Esophagus squamous epithelium (tissue), 5 donors: Measurements from ENCODE around the gene SLC23A3. TPM values are rescaled to one million over a fixed set of nuclear protein-coding genes. Genes with fewer than 3 reads are reported as not detected.
A peak's percentile ranks its signal among the peaks of the same experiment; 100 is the strongest.

ENCODE experiments used
- DNase-seq: peaks from one replicate; lab custom pipeline; 2025; lab: John Stamatoyannopoulos, UW
- H3K27ac ChIP-seq, 4 donors: fragments of 200-600 bp; sonication (generic); one replicate each; pipeline ENCODE4 v1.5.1; 2016 to 2019; ENCODE audit warnings: mild to moderate bottlenecking in 1 of 4
- H3K27me3 ChIP-seq, 4 donors: fragments of 200-600 bp; sonication (generic); 1 replicate in 3 of 4; 2 replicates in 1 of 4; pipeline versions ENCODE4 v1.5.1 to v1.6.0; 2017 to 2021; ENCODE audit warnings: antibody characterized with exemption in 1 of 4
- H3K36me3 ChIP-seq, 3 donors: fragments of 200-600 bp; sonication (generic); one replicate each; pipeline ENCODE4 v1.5.1; 2016 to 2019
- H3K4me1 ChIP-seq, 3 donors: fragments of 200-600 bp; sonication (generic); one replicate each; pipeline ENCODE4 v1.5.1; 2017 to 2019
- H3K4me3 ChIP-seq, 4 donors: fragments of 200-600 bp; sonication (generic); 1 replicate in 3 of 4; 2 replicates in 1 of 4; pipeline ENCODE4 v1.5.1; 2016 to 2019; ENCODE audit warnings: mild to moderate bottlenecking in 2 of 4, moderate library complexity in 1 of 4
- H3K9me3 ChIP-seq, 3 donors: fragments of 200-600 bp; sonication (generic); one replicate each; pipeline ENCODE4 v1.5.1; 2016 to 2019
- POLR2A ChIP-seq, 4 donors: fragments of 450-650 bp; IDR thresholded peaks; one replicate each; pipeline ENCODE4 v1.6.1; 2017; ENCODE audit warnings: antibody characterized with exemption in 4 of 4, mild to moderate bottlenecking in 4 of 4, moderate library complexity in 3 of 4
- WGBS, 2 donors: methylation state at CpG; one replicate each; pipeline ENCODE4 v1.1.5; 2018; 5-methylcytosine and 5-hydroxymethylcytosine counted together
- intact Hi-C: fragments of 100-400 bp; cut with DNase I; formaldehyde crosslinking; loops from one replicate; pipeline ENCODE4 v1.15.0; 2022
- total RNA-seq, 4 donors: library from RNA; depleted of rRNA; stranded (reverse); fragments of >200 nt; gene quantifications; one replicate each; pipeline ENCODE4 v1.1.0, GENCODE V29; 2016
- TF ChIP-seq, protein P1 (sequence below), 6 experiments: fragments of 450-650 bp in 4 of 6; fragments of 200-600 bp in 2 of 6; sonication (generic) in 2 of 6; IDR thresholded peaks; one replicate each; pipeline ENCODE4 v1.5.1; 2016 to 2019; ENCODE audit warnings: antibody characterized with exemption in 6 of 6, mild to moderate bottlenecking in 4 of 6, moderate library complexity in 4 of 6
- donor health status: DM: yes; HTN: yes; CAD: no.

Gene SLC23A3
- total RNA-seq, 4 donors from 2014 or later: 0.82 to 1.7 (median 1.3) TPM

DNA sequence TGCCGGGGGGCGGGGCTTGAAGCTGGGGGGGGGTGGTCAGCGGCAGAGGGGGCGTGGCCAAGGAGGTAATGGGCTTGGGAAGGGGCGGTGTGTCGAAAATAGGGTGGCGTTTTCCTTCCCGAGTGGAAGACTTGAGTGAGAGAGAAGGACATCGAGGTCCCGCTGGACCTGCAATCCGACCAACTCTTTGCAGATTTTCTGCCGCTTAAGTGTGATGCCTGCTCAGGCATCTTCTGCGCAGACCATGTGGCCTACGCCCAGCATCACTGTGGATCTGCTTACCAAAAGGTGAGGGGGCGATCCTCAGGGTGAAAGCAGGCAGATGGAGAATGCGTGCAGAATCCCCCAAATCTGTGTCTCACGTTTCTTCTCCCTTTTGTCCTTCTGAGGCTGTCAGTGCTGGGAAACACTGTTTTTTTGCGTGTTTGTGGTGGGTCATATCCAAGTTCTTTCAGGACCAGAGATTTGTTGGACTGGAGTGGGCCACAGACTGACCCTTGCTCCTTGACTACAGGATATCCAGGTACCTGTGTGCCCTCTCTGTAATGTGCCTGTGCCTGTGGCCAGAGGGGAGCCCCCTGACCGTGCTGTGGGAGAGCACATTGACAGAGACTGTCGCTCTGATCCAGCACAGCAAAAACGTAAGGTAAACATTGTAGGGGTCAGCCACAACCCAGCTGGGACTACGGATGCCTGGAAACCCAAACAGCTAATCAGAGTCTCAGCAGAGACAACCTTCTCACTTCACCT, 37.5 kb upstream of the SLC23A3 start:
- Histone ChIP-seq H3K4me1 (peaks cover 12 to 34% (median 14%) of the 10 kb centered on the region in 3 donors), H3K4me3 (peak overlapping the region; percentile 70 to 83 (median 73)), H3K27me3 (no peaks in the 10 kb centered on the region), H3K36me3 (peaks cover 9 to 42% (median 24%) of the 10 kb centered on the region in 3 donors), H3K9me3 (no peaks in the 10 kb centered on the region), H3K27ac (peak overlapping the region; percentile 93 to 99 (median 97))
- 5 to 22% methylated on average over 9 to 17 of the region's 22 CpGs for WGBS, 2 donors
- intact Hi-C loops: no loop called here
- DNase-seq: no peak
- no peak for TF ChIP-seq POLR2A (IDR thresholded peaks at IDR 0.05)
- TF ChIP-seq, protein P1, sequence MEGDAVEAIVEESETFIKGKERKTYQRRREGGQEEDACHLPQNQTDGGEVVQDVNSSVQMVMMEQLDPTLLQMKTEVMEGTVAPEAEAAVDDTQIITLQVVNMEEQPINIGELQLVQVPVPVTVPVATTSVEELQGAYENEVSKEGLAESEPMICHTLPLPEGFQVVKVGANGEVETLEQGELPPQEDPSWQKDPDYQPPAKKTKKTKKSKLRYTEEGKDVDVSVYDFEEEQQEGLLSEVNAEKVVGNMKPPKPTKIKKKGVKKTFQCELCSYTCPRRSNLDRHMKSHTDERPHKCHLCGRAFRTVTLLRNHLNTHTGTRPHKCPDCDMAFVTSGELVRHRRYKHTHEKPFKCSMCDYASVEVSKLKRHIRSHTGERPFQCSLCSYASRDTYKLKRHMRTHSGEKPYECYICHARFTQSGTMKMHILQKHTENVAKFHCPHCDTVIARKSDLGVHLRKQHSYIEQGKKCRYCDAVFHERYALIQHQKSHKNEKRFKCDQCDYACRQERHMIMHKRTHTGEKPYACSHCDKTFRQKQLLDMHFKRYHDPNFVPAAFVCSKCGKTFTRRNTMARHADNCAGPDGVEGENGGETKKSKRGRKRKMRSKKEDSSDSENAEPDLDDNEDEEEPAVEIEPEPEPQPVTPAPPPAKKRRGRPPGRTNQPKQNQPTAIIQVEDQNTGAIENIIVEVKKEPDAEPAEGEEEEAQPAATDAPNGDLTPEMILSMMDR (IDR thresholded peaks at IDR 0.05): no peak

DNA sequence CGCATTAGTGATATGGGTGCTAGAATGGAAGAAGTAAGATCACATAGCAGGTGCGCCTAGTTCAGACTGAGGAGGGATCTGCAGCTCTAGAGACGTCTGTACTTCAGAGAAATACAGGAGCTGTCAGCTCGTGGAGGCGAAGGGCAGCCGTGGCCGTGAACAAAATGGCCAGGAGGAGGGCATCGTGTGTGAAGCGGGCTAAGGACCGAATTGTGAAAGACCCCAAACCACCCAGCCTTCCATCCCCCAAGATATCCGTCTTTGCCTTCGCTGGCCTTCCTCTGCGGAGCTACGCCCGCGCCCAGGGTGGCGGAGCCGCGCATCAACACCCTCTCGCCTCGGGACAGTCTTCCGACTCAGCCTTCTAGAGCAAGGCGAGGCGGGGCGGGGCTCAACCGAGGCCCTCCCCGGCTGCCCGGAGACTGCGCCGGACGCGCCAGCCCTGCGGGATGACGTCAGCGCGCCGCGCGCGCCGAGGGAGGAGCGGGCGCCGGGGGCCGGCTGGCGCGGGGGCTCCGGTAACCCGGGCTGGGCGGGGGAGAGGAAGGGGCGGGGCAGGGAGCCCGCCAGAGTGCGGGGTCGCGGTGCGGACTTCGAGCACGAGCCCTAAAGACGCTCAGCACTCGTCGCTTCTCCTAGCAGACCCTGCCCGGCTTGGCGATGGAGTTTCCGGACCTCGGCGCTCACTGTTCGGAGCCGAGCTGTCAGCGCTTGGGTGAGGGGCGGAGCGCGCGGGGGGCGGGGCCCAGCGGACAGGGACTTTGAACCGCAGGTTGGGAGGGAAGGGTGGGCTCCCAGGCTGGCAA, 36.7 kb upstream of the SLC23A3 start, which contains the start of gene ZFAND2B:
Gene ZFAND2B, plus strand, starts transcription at position 455 of the 806 bp plus-strand sequence. Its CDS starts 206 bp downstream, at position 661.
- H3K4me1 ChIP-seq: peaks cover 12 to 34% (median 14%) of the 10 kb centered on the region in 3 donors
- TF ChIP-seq, protein P1 (IDR thresholded peaks at IDR 0.05): peak in 3 of 6 experiments; percentile 31 to 50 (median 42)
- peak in 3 of 4 donors; percentile 92 to 97 (median 95) for TF ChIP-seq POLR2A (IDR thresholded peaks at IDR 0.05)
- peaks cover 6 to 37% (median 24%) of the 10 kb centered on the region in 3 donors for H3K36me3 ChIP-seq
- DNase-seq: peak; percentile 82
- intact Hi-C loops: no loop called here
- no peaks in the 10 kb centered on the region for H3K27me3 ChIP-seq
- H3K27ac ChIP-seq: peak within 1 kb of the TSS; percentile 93 to 99 (median 97)
- H3K4me3 ChIP-seq: peak within 1 kb of the TSS; percentile 70 to 83 (median 73)
- no peaks in the 10 kb centered on the region for H3K9me3 ChIP-seq
- 0 to 1% methylated on average over 6 to 10 of the region's 76 CpGs for WGBS, 2 donors

DNA sequence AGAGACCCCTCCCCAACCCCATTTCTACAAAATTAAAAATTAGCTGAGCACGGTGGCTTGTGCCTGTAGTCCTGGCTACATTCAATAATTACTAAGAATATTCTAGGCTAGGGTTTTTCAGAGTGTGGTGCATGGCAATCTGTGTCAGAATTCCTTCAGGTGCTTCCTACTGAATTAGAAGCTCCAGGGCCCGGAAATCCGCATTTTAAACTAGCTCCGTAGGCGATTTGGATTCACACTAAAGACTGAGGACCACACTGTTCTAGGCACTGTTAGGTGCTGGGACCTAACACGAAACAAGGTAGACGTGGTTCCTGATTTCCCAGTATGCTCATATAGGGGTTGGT, 36.1 kb upstream of the SLC23A3 start:
- H3K27me3 ChIP-seq: no peaks in the 10 kb centered on the region

DNA sequence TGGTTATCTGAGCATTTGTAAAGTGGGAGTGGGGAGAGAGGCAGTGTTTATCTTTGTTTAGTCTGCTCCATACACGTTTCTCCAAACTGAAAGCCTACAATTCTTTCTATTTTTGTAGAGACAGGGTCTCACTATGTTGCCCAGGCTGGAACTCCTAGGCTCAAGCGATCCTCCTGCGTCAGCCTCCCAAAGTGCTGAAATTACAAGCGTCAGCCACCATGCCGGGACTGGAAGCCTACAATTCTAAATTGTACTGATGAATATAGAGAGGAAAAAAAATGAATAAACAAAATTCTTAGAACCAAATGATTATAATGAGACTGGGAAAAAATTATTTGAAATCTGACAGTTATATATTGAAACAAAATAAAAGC, 35.3 kb upstream of the SLC23A3 start:
- Histone ChIP-seq H3K27me3 (no peaks in the 10 kb centered on the region), H3K36me3 (peaks cover 0 to 24% (median 15%) of the 10 kb centered on the region in 3 donors), H3K27ac (no peak overlapping the region), H3K9me3 (no peaks in the 10 kb centered on the region), H3K4me3 (no peak overlapping the region), H3K4me1 (peaks cover 12 to 34% (median 14%) of the 10 kb centered on the region in 3 donors)
- TF ChIP-seq, protein P1 (IDR thresholded peaks at IDR 0.05): no peak
- TF ChIP-seq POLR2A (IDR thresholded peaks at IDR 0.05): no peak
- WGBS, 2 donors: 79 to 88% methylated on average over 5 of the region's 5 CpGs
- intact Hi-C loops: no loop called here
- no peak for DNase-seq

More for the DNA sequence above, 36.1 kb upstream of the SLC23A3 start:
- TF ChIP-seq, protein P1 (IDR thresholded peaks at IDR 0.05): no peak
- TF ChIP-seq POLR2A (IDR thresholded peaks at IDR 0.05): no peak
- H3K4me1 ChIP-seq: peaks cover 12 to 34% (median 14%) of the 10 kb centered on the region in 3 donors
- no peaks in the 10 kb centered on the region for H3K9me3 ChIP-seq
- 12 to 17% methylated on average over 5 to 7 of the region's 7 CpGs for WGBS, 2 donors
- DNase-seq: no peak
- peak overlapping the region; percentile 70 to 83 (median 73) for H3K4me3 ChIP-seq
- H3K27ac ChIP-seq: peak overlapping the region; percentile 93 to 99 (median 97)
- intact Hi-C loops: no loop called here
- peaks cover 6 to 32% (median 23%) of the 10 kb centered on the region in 3 donors for H3K36me3 ChIP-seq
